ENCODE measurements around the gene FOXK1.
"Not testable (repeated sequence)": the region's sequence is repeated elsewhere in the genome, so short reads cannot be mapped to it uniquely, and the experiment has no call there.

The FOXK1 gene

GRCh38 chr7:4681886-4682620 lies at the start of gene FOXK1:
TSS of gene FOXK1 (plus strand) at chr7:4682295. CDS start at chr7:4682309, 14 bp downstream.
- DNase-seq: peak; percentile 64

GRCh38 chr7:4633012-4633411 lies 49.1 kb upstream of the FOXK1 start:
- DNase-seq: peak; percentile 62

- DNase-seq: no peak
These were observed 47.9 kb upstream of the FOXK1 start for GRCh38 chr7:4634166-4634565.

GRCh38 chr7:4638781-4639575 lies 43.1 kb upstream of the FOXK1 start:
- no peak for DNase-seq

GRCh38 chr7:4641091-4641666 lies 40.9 kb upstream of the FOXK1 start:
- DNase-seq: no peak

- DNase-seq: peak; percentile 94
These were observed 40.2 kb upstream of the FOXK1 start for GRCh38 chr7:4641667-4642467.

GRCh38 chr7:4642468-4643203 lies 39.5 kb upstream of the FOXK1 start:
- peak; percentile 39 for DNase-seq

- not testable (repeated sequence) for DNase-seq
These were observed 39.0 kb upstream of the FOXK1 start for GRCh38 chr7:4643204-4643471.

- no peak for DNase-seq
These were observed 36.8 kb upstream of the FOXK1 start for GRCh38 chr7:4645246-4645645.

- DNase-seq: no peak
These were observed 34.0 kb upstream of the FOXK1 start for GRCh38 chr7:4648111-4648510.

GRCh38 chr7:4650433-4651047 lies 31.6 kb upstream of the FOXK1 start:
- no peak for DNase-seq

- DNase-seq: no peak
These were observed 28.3 kb upstream of the FOXK1 start for GRCh38 chr7:4653771-4654170.

GRCh38 chr7:4655311-4655710 lies 26.8 kb upstream of the FOXK1 start:
- DNase-seq: no peak

- DNase-seq: no peak
These were observed 26.2 kb upstream of the FOXK1 start for GRCh38 chr7:4655896-4656295.

GRCh38 chr7:4657640-4658417 lies 24.3 kb upstream of the FOXK1 start:
- DNase-seq: no peak

- DNase-seq: peak; percentile 22
These were observed 22.4 kb upstream of the FOXK1 start for GRCh38 chr7:4659551-4660286.

GRCh38 chr7:4661871-4662270 lies 20.2 kb upstream of the FOXK1 start:
- DNase-seq: no peak

GRCh38 chr7:4663239-4664018 lies 18.7 kb upstream of the FOXK1 start:
- no peak for DNase-seq

- no peak for DNase-seq
These were observed 16.4 kb upstream of the FOXK1 start for GRCh38 chr7:4665661-4666060.

Data from hematopoietic multipotent progenitor cell treated with erythropoietin and hydrocortisone succinate and interleukin-3 and kit ligand, for 8 days (in vitro differentiated cells).